Activated T-cell treated with anti-CD3 and anti-CD28 coated beads, Interleukin-2, amount 50 U/mL, for 48 hours (primary cell): ENCODE data around the gene OFD1.

Experiments used
- DNase-seq, 2 experiments: peaks; one replicate each; pipeline ENCODE4 v3.0.0-alpha.2; 2020

OFD1 gene

GRCh38 chrX:13752646-13753045, 18.1 kb downstream of the OFD1 start:
- DNase-seq: no peak

- DNase-seq: no peak
These were observed 20.2 kb downstream of the OFD1 start for GRCh38 chrX:13754765-13755164.

GRCh38 chrX:13755254-13755653, 20.7 kb downstream of the OFD1 start:
- DNase-seq: no peak

GRCh38 chrX:13756381-13756780, 21.8 kb downstream of the OFD1 start:
- DNase-seq: no peak

- DNase-seq: no peak
These were observed 24.7 kb downstream of the OFD1 start for GRCh38 chrX:13759152-13759718.

GRCh38 chrX:13760426-13760825, 25.9 kb downstream of the OFD1 start:
- no peak for DNase-seq

- no peak for DNase-seq
These were observed 27.3 kb downstream of the OFD1 start for GRCh38 chrX:13761606-13762414.

- no peak for DNase-seq
These were observed 28.9 kb downstream of the OFD1 start for GRCh38 chrX:13763489-13763888.

- no peak for DNase-seq
These were observed 29.7 kb downstream of the OFD1 start for GRCh38 chrX:13764281-13764680.

- no peak for DNase-seq
These were observed 30.2 kb downstream of the OFD1 start for GRCh38 chrX:13764765-13765164.

GRCh38 chrX:13768939-13769338, 34.4 kb downstream of the OFD1 start:
- DNase-seq: no peak

- no peak for DNase-seq
These were observed 35.5 kb downstream of the OFD1 start for GRCh38 chrX:13770013-13770535.

GRCh38 chrX:13774696-13775095, 40.1 kb downstream of the OFD1 start:
- DNase-seq: no peak

GRCh38 chrX:13775837-13776236, 41.3 kb downstream of the OFD1 start:
- DNase-seq: no peak

GRCh38 chrX:13776387-13776786, 41.8 kb downstream of the OFD1 start:
- no peak for DNase-seq

GRCh38 chrX:13778916-13779315, 44.4 kb downstream of the OFD1 start:
- no peak for DNase-seq

GRCh38 chrX:13780868-13781427, 46.4 kb downstream of the OFD1 start:
- DNase-seq: no peak

- DNase-seq: no peak
These were observed 51.5 kb downstream of the OFD1 start for GRCh38 chrX:13786048-13786447.

GRCh38 chrX:13790206-13791131, 55.9 kb downstream of the OFD1 start:
- no peak for DNase-seq

- no peak for DNase-seq
These were observed 56.6 kb downstream of the OFD1 start for GRCh38 chrX:13791145-13791544.

- no peak for DNase-seq
These were observed 57.0 kb downstream of the OFD1 start for GRCh38 chrX:13791559-13791958.

- no peak for DNase-seq
These were observed 59.3 kb downstream of the OFD1 start for GRCh38 chrX:13793897-13794296.

- no peak for DNase-seq
These were observed 59.9 kb downstream of the OFD1 start for GRCh38 chrX:13794417-13794816.
